Measurements from ENCODE around the gene HSFX4. TPM values are rescaled to one million over a fixed set of nuclear protein-coding genes. Genes with fewer than 3 reads are reported as not detected.
A peak's percentile ranks its signal among the peaks of the same experiment; 100 is the strongest.

HSFX4 gene
- total and polyA plus RNA-seq, 5 donors from 2014 or later, result not detected

GRCh38 chrX:149948016-149948415 lies 18.6 kb downstream of the HSFX4 start:
- H3K4me1 ChIP-seq (ENCODE audit: control insufficient read depth, insufficient read depth, low read length, poor library complexity, severe bottlenecking), result no peaks in the 10 kb centered on the region
- ATAC-seq (ENCODE audit: low read depth in 2 of 2) (no peak), DNase-seq (no peak)
- Mint-ChIP-seq H3K4me1 (no peaks in the 10 kb centered on the region), H3K36me3 (no peaks in the 10 kb centered on the region), H3K27me3 (no peaks in the 10 kb centered on the region), H3K27ac (no peak overlapping the region), H3K9me3 (no peaks in the 10 kb centered on the region), H3K4me3 (no peak overlapping the region)
- no peaks in the 10 kb centered on the region for H3K9me3 ChIP-seq (ENCODE audit: control insufficient read depth in 2 of 2, low read length in 2 of 2)
- no peak overlapping the region for H3K27ac ChIP-seq (ENCODE audit: insufficient read depth, low read length, poor library complexity, severe bottlenecking)
- H3K27me3 ChIP-seq (ENCODE audit: control insufficient read depth, insufficient read depth, low read length), result no peaks in the 10 kb centered on the region
- H3K36me3 ChIP-seq (ENCODE audit: control insufficient read depth, insufficient read depth, low read length), result peaks cover 14% of the 10 kb centered on the region
- H3K4me3 ChIP-seq (ENCODE audit: low read depth, low read length), result no peak overlapping the region

- Mint-ChIP-seq H3K9me3 (no peaks in the 10 kb centered on the region), H3K27me3 (no peaks in the 10 kb centered on the region), H3K4me3 (no peak overlapping the region), H3K27ac (no peak overlapping the region), H3K4me1 (peaks cover 0 to 5% (median 2%) of the 10 kb centered on the region in 4 donors), H3K36me3 (no peaks in the 10 kb centered on the region)
- peaks cover 17% of the 10 kb centered on the region for H3K36me3 ChIP-seq (ENCODE audit: control insufficient read depth, insufficient read depth, low read length)
- no peak overlapping the region for H3K4me3 ChIP-seq (ENCODE audit: low read depth, low read length)
- H3K9me3 ChIP-seq (ENCODE audit: control insufficient read depth in 2 of 2, low read length in 2 of 2), result no peaks in the 10 kb centered on the region
- no peaks in the 10 kb centered on the region for H3K27me3 ChIP-seq (ENCODE audit: control insufficient read depth, insufficient read depth, low read length)
- H3K27ac ChIP-seq (ENCODE audit: insufficient read depth, low read length, poor library complexity, severe bottlenecking), result no peak overlapping the region
- ATAC-seq (ENCODE audit: low read depth in 2 of 2) (no peak), DNase-seq (no peak)
- no peaks in the 10 kb centered on the region for H3K4me1 ChIP-seq (ENCODE audit: control insufficient read depth, insufficient read depth, low read length, poor library complexity, severe bottlenecking)
These were observed 20.5 kb downstream of the HSFX4 start for GRCh38 chrX:149949743-149950436.

GRCh38 chrX:149950681-149951080 lies 21.3 kb downstream of the HSFX4 start:
- no peaks in the 10 kb centered on the region for H3K4me1 ChIP-seq (ENCODE audit: control insufficient read depth, insufficient read depth, low read length, poor library complexity, severe bottlenecking)
- no peaks in the 10 kb centered on the region for H3K27me3 ChIP-seq (ENCODE audit: control insufficient read depth, insufficient read depth, low read length)
- Mint-ChIP-seq H3K36me3 (no peaks in the 10 kb centered on the region), H3K27ac (peak overlapping the region in 1 of 3 donors; percentile 49), H3K9me3 (no peaks in the 10 kb centered on the region), H3K27me3 (no peaks in the 10 kb centered on the region), H3K4me3 (no peak overlapping the region), H3K4me1 (peaks cover 0 to 5% (median 2%) of the 10 kb centered on the region in 4 donors)
- DNase-seq (peak in 2 of 3 donors; percentile 12 to 40), ATAC-seq (ENCODE audit: low read depth in 2 of 2) (no peak)
- peaks cover 17% of the 10 kb centered on the region for H3K36me3 ChIP-seq (ENCODE audit: control insufficient read depth, insufficient read depth, low read length)
- no peaks in the 10 kb centered on the region for H3K9me3 ChIP-seq (ENCODE audit: control insufficient read depth in 2 of 2, low read length in 2 of 2)
- H3K4me3 ChIP-seq (ENCODE audit: low read depth, low read length), result no peak overlapping the region
- H3K27ac ChIP-seq (ENCODE audit: insufficient read depth, low read length, poor library complexity, severe bottlenecking), result no peak overlapping the region

GRCh38 chrX:149961572-149961971 lies 32.2 kb downstream of the HSFX4 start:
- Mint-ChIP-seq H3K9me3 (no peaks in the 10 kb centered on the region), H3K27me3 (no peaks in the 10 kb centered on the region), H3K4me3 (no peak overlapping the region), H3K36me3 (peaks cover 19% of the 10 kb centered on the region), H3K27ac (no peak overlapping the region), H3K4me1 (peaks cover 0 to 5% (median 0%) of the 10 kb centered on the region in 4 donors)
- H3K4me1 ChIP-seq (ENCODE audit: control insufficient read depth, insufficient read depth, low read length, poor library complexity, severe bottlenecking), result no peaks in the 10 kb centered on the region
- DNase-seq (no peak), ATAC-seq (ENCODE audit: low read depth in 2 of 2) (no peak)
- no peak overlapping the region for H3K27ac ChIP-seq (ENCODE audit: insufficient read depth, low read length, poor library complexity, severe bottlenecking)
- H3K27me3 ChIP-seq (ENCODE audit: control insufficient read depth, insufficient read depth, low read length), result no peaks in the 10 kb centered on the region
- no peak overlapping the region for H3K4me3 ChIP-seq (ENCODE audit: low read depth, low read length)
- H3K36me3 ChIP-seq (ENCODE audit: control insufficient read depth, insufficient read depth, low read length), result peaks cover 8% of the 10 kb centered on the region
- H3K9me3 ChIP-seq (ENCODE audit: control insufficient read depth in 2 of 2, low read length in 2 of 2), result no peaks in the 10 kb centered on the region

- no peak for ATAC-seq (ENCODE audit: low read depth in 2 of 2)
- no peaks in the 10 kb centered on the region for H3K4me1 ChIP-seq (ENCODE audit: control insufficient read depth, insufficient read depth, low read length, poor library complexity, severe bottlenecking)
- no peaks in the 10 kb centered on the region for H3K9me3 ChIP-seq (ENCODE audit: control insufficient read depth in 2 of 2, low read length in 2 of 2)
- no peak for DNase-seq
- Mint-ChIP-seq H3K36me3 (peaks cover 19% of the 10 kb centered on the region), H3K4me3 (no peak overlapping the region), H3K27ac (no peak overlapping the region), H3K4me1 (peaks cover 0 to 5% (median 0%) of the 10 kb centered on the region in 4 donors), H3K9me3 (no peaks in the 10 kb centered on the region), H3K27me3 (no peaks in the 10 kb centered on the region)
- no peak overlapping the region for H3K4me3 ChIP-seq (ENCODE audit: low read depth, low read length)
- no peak overlapping the region for H3K27ac ChIP-seq (ENCODE audit: insufficient read depth, low read length, poor library complexity, severe bottlenecking)
- no peaks in the 10 kb centered on the region for H3K27me3 ChIP-seq (ENCODE audit: control insufficient read depth, insufficient read depth, low read length)
- H3K36me3 ChIP-seq (ENCODE audit: control insufficient read depth, insufficient read depth, low read length), result peaks cover 8% of the 10 kb centered on the region
These were observed 32.6 kb downstream of the HSFX4 start for GRCh38 chrX:149962010-149962409.

- peaks cover 8% of the 10 kb centered on the region for H3K36me3 ChIP-seq (ENCODE audit: control insufficient read depth, insufficient read depth, low read length)
- no peaks in the 10 kb centered on the region for H3K9me3 ChIP-seq (ENCODE audit: control insufficient read depth in 2 of 2, low read length in 2 of 2)
- DNase-seq (peak in 2 of 3 donors; percentile 17 to 50), ATAC-seq (ENCODE audit: low read depth in 2 of 2) (no peak)
- Mint-ChIP-seq H3K27ac (peak overlapping the region in 2 of 3 donors; percentile 39 to 56), H3K27me3 (no peaks in the 10 kb centered on the region), H3K36me3 (peaks cover 19% of the 10 kb centered on the region), H3K4me1 (peaks cover 0 to 5% (median 1%) of the 10 kb centered on the region in 4 donors), H3K9me3 (no peaks in the 10 kb centered on the region), H3K4me3 (no peak overlapping the region)
- no peaks in the 10 kb centered on the region for H3K4me1 ChIP-seq (ENCODE audit: control insufficient read depth, insufficient read depth, low read length, poor library complexity, severe bottlenecking)
- no peak overlapping the region for H3K27ac ChIP-seq (ENCODE audit: insufficient read depth, low read length, poor library complexity, severe bottlenecking)
- no peaks in the 10 kb centered on the region for H3K27me3 ChIP-seq (ENCODE audit: control insufficient read depth, insufficient read depth, low read length)
- H3K4me3 ChIP-seq (ENCODE audit: low read depth, low read length), result no peak overlapping the region
These were observed 33.7 kb downstream of the HSFX4 start for GRCh38 chrX:149962859-149963757.

GRCh38 chrX:149979126-149979644 lies 49.8 kb downstream of the HSFX4 start:
- H3K27ac Mint-ChIP-seq, result no peak overlapping the region

More at GRCh38 chrX:149979126-149979644, 49.8 kb downstream of the HSFX4 start:
- ATAC-seq (ENCODE audit: low read depth in 2 of 2) (no peak), DNase-seq (no peak)
- no peak overlapping the region for H3K27ac ChIP-seq (ENCODE audit: insufficient read depth, low read length, poor library complexity, severe bottlenecking)
- no peaks in the 10 kb centered on the region for H3K27me3 ChIP-seq (ENCODE audit: control insufficient read depth, insufficient read depth, low read length)
- no peak overlapping the region for H3K4me3 Mint-ChIP-seq
- no peaks in the 10 kb centered on the region for H3K36me3 ChIP-seq (ENCODE audit: control insufficient read depth, insufficient read depth, low read length)
- no peaks in the 10 kb centered on the region for H3K36me3 Mint-ChIP-seq
- H3K27me3 Mint-ChIP-seq, result no peaks in the 10 kb centered on the region
- H3K9me3 ChIP-seq (ENCODE audit: control insufficient read depth in 2 of 2, low read length in 2 of 2), result no peaks in the 10 kb centered on the region
- H3K4me3 ChIP-seq (ENCODE audit: low read depth, low read length), result no peak overlapping the region
- no peaks in the 10 kb centered on the region for H3K4me1 ChIP-seq (ENCODE audit: control insufficient read depth, insufficient read depth, low read length, poor library complexity, severe bottlenecking)
- no peaks in the 10 kb centered on the region for H3K9me3 Mint-ChIP-seq
- no peaks in the 10 kb centered on the region for H3K4me1 Mint-ChIP-seq

Data from CD4-positive, CD25-positive, alpha-beta regulatory T cell (primary cell).